ENCODE data around the gene DTX3L.
"Not testable (repeated sequence)": the region's sequence is repeated elsewhere in the genome, so short reads cannot be mapped to it uniquely, and the experiment has no call there.

The DTX3L gene

GRCh38 chr3:122562923-122563716 lies 1.0 kb upstream of the DTX3L start:
- DNase-seq = no peak

GRCh38 chr3:122563717-122564025 lies 467 bp upstream of the DTX3L start:
- DNase-seq = no peak

GRCh38 chr3:122568131-122568530 lies 4.0 kb downstream of the DTX3L start:
- not testable (repeated sequence) for DNase-seq

- DNase-seq = no peak
These were observed 4.6 kb downstream of the DTX3L start for GRCh38 chr3:122568755-122569154.

GRCh38 chr3:122572940-122573412 lies 8.8 kb downstream of the DTX3L start:
- no peak for DNase-seq

GRCh38 chr3:122576174-122576940 lies 12.2 kb downstream of the DTX3L start:
- no peak for DNase-seq

- DNase-seq = peak in 3 of 4 experiments; percentile 9 to 23 (median 10)
These were observed 13.4 kb downstream of the DTX3L start, which contains the start of gene PARP15 for GRCh38 chr3:122577409-122578031. PARP15 (plus strand) TSS chr3:122577650; CDS start chr3:122577668, 18 bp downstream.

- no peak for DNase-seq
These were observed 14.1 kb downstream of the DTX3L start for GRCh38 chr3:122578069-122578740.

- DNase-seq = no peak
These were observed 16.3 kb downstream of the DTX3L start for GRCh38 chr3:122580470-122580869.

GRCh38 chr3:122581622-122582021 lies 17.5 kb downstream of the DTX3L start:
- DNase-seq = no peak

- DNase-seq = no peak
These were observed 18.3 kb downstream of the DTX3L start for GRCh38 chr3:122582390-122582789.

- no peak for DNase-seq
These were observed 22.0 kb downstream of the DTX3L start for GRCh38 chr3:122586098-122586497.

- no peak for DNase-seq
These were observed 22.8 kb downstream of the DTX3L start for GRCh38 chr3:122586773-122587485.

GRCh38 chr3:122587572-122587971 lies 23.4 kb downstream of the DTX3L start:
- no peak for DNase-seq

- DNase-seq = no peak
These were observed 25.2 kb downstream of the DTX3L start for GRCh38 chr3:122589297-122589696.

- DNase-seq = no peak
These were observed 26.5 kb downstream of the DTX3L start for GRCh38 chr3:122590610-122591009.

- DNase-seq = no peak
These were observed 29.9 kb downstream of the DTX3L start for GRCh38 chr3:122594025-122594424.

GRCh38 chr3:122598151-122598550 lies 34.0 kb downstream of the DTX3L start:
- no peak for DNase-seq

GRCh38 chr3:122598556-122598955 lies 34.4 kb downstream of the DTX3L start:
- DNase-seq = no peak

GRCh38 chr3:122602011-122602710 lies 38.0 kb downstream of the DTX3L start:
- no peak for DNase-seq

GRCh38 chr3:122603056-122603455 lies 38.9 kb downstream of the DTX3L start:
- DNase-seq = no peak

GRCh38 chr3:122606330-122606729 lies 42.2 kb downstream of the DTX3L start:
- no peak for DNase-seq
